OCI-M2 (cell line): Measurements from ENCODE around the gene ENPP7.

Source experiments
- DNase-seq: peaks from one replicate; lab custom pipeline; 2025; ENCODE audit not compliant: unreplicated experiment; lab: John Stamatoyannopoulos, UW

The ENPP7 gene

DNA sequence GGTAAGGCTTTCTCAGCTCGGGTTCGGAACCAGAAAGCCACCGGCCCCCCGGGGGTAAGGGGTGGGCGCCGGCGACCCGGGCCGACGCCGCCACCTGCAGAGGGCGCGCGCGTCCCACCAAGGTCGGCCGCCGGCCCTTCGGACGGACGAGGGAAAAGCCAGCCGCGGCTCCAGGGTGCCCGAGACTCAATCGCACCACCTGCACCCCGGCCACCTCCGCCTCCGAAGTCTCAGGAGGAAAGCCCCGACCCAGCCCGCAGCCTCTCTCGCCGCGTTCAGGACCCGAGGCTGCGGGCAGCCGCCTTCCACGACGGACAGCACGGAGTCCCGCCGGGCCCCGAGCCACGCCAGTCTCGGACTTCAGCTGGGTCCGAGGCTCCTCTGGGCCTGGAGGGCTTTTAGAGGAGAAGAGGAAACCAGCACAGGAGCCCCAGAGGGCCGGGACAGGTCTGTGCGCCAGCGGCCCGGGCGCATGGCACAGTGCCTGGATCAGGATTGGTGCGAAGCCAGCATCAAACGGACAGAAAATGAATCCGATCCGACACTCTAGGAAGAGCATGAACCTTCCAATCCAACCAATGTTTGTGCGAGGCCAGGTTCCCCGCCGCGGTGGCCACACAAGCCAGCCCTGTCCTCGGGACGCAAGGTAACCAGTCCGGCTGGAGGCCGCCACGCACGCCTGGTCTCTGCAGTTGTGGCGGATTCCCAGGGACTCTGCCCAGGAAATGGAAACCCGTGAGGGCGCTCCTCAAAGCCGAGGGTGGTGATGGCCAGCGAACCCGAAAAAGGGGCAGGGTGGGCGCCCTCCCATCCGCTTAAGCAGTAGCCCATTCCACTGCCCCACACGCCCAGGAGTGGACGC is 59.4 kb downstream of the ENPP7 start:
- no peak for DNase-seq

DNA sequence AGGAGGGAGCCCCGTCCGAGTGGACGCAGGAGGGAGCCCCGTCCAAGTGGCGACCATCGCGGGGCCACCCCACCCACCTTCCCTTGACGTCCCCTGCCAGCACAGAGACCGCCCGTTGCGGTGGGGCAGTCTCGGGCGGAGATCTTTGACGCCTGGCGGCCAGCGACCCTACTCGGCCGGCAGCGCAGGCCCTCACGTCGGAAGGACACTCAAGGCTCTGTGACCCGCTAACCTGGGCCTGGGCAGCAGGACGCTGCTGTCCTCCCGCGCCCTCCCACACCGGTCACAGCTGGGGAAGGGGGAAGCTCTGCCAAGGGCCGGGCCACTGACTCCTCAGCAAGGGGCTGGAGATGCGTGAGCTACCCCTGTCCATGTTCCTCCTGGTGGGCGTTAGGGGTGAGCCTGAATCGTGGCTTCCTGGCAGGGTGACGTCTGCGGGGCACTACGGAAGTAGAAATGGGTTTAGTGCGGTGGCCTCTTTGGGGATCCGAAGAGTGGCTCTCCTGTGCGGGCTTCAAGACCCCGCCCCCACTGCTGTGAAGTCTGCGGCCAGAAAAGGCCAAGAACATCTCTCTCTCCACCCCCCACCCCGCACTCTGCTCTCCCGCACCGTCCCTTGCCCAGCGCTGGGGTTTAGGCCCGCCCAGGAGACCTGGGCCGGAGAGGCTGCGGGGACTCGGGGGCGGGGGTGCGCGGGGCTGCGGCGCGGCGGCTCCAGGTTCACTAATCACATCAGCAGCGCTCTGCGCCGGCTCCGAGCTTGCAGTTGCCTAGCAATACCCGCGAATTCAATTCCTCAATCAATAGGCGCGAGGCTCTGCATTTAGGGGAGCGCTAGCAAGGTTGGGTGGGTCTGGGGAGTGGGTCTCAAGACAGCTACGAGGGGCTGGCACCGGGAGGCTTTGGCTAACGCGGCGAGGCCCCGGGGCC is 60.3 kb downstream of the ENPP7 start:
- DNase-seq: no peak

DNA sequence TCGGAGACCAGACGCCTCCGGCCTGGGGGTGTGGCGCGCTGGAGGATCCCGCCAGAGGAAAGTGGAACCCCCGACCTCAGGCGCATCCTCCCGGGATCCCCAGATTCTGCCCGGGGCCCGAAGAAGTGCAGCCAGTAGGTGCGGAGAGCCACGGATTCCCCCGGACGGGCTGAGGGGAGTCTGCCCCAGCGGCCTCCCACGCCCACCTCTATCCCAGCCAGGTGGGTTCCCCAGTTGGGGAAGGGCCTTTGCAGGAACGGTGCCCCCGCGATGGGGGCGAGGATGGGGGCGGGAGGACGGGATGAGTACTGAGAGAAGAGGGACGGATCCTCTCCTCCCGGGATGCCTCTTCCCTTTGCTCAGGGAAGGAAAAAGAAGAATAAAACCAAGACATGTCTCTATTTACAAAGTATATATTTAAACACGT is 61.0 kb downstream of the ENPP7 start:
- no peak for DNase-seq
